GM23338 (cell line): ENCODE data around the gene ATOH7. TPM values are rescaled to one million over a fixed set of nuclear protein-coding genes. Genes with fewer than 3 reads are reported as not detected.

Experiments used
- ATAC-seq: fragments of 200-7000 bp; cut with Tn5 transposase; 3 replicates; pipeline ENCODE4 v1.9.1; 2020
- DNase-seq: peaks from one replicate; pipeline ENCODE4 v3.0.0-alpha.2; 2015; ENCODE audit warnings: low spot score
- H2AFZ ChIP-seq: fragments of 200-600 bp; sonication (generic); 2 replicates; pipeline ENCODE4 v1.8.0; 2016; ENCODE audit warnings: antibody characterized with exemption, mild to moderate bottlenecking, moderate library complexity
- H3F3A ChIP-seq: fragments of 200-600 bp; sonication (generic); replicated peaks from 2 replicates; pipeline ENCODE4 v1.8.0; 2017; ENCODE audit warnings: antibody characterized with exemption, mixed run types, low read depth
- H3K27ac ChIP-seq: fragments of 200-600 bp; sonication (generic); 2 replicates; pipeline ENCODE4 v1.6.1; 2016; ENCODE audit warnings: low read depth
- H3K27me3 ChIP-seq: fragments of 200-600 bp; sonication (generic); 2 replicates; pipeline ENCODE4 v1.8.0; 2016; ENCODE audit warnings: mild to moderate bottlenecking, mixed run types, moderate library complexity; ENCODE audit not compliant: insufficient read depth
- H3K36me3 ChIP-seq: fragments of 200-600 bp; sonication (generic); 2 replicates; pipeline ENCODE4 v1.8.0; 2016; ENCODE audit warnings: mild to moderate bottlenecking; ENCODE audit not compliant: insufficient read depth
- H3K4me1 ChIP-seq: fragments of 200-600 bp; sonication (generic); 2 replicates; pipeline ENCODE4 v1.8.0; 2016; ENCODE audit warnings: mild to moderate bottlenecking, moderate library complexity; ENCODE audit not compliant: insufficient read depth
- H3K4me2 ChIP-seq: fragments of 200-600 bp; sonication (generic); 2 replicates; pipeline ENCODE4 v1.7.1; 2017; ENCODE audit warnings: mixed run types
- H3K4me3 ChIP-seq: fragments of 200-600 bp; sonication (generic); 2 replicates; pipeline ENCODE4 v1.6.1; 2016; ENCODE audit warnings: mixed run types
- H3K79me2 ChIP-seq: fragments of 200-600 bp; sonication (generic); replicated peaks from 2 replicates; pipeline ENCODE4 v1.8.0; 2017; ENCODE audit warnings: mild to moderate bottlenecking; ENCODE audit not compliant: insufficient read depth
- H3K9me2 ChIP-seq: fragments of 200-600 bp; sonication (generic); 2 replicates; pipeline ENCODE4 v1.8.0; 2017; ENCODE audit not compliant: insufficient read depth
- H4K20me1 ChIP-seq: fragments of 200-600 bp; sonication (generic); replicated peaks from 2 replicates; pipeline ENCODE4 v1.8.0; 2017; ENCODE audit warnings: mild to moderate bottlenecking; ENCODE audit not compliant: insufficient read depth
- H3K27ac Mint-ChIP-seq: 2 replicates; pipeline ENCODE4 v1.8.0; 2020; ENCODE audit warnings: inconsistent platforms, mild to moderate bottlenecking, moderate library complexity, mixed read lengths
- H3K27me3 Mint-ChIP-seq: 3 replicates; pipeline ENCODE4 v1.8.0; 2022; ENCODE audit warnings: low read depth, mild to moderate bottlenecking, moderate library complexity, mixed read lengths, inconsistent platforms; ENCODE audit not compliant: insufficient read depth, poor library complexity
- H3K36me3 Mint-ChIP-seq: 3 replicates; pipeline ENCODE4 v1.8.0; 2021; ENCODE audit warnings: low read depth, mild to moderate bottlenecking, inconsistent platforms, moderate library complexity, mixed read lengths
- H3K4me1 Mint-ChIP-seq: 3 replicates; pipeline ENCODE4 v1.8.0; 2020; ENCODE audit warnings: mild to moderate bottlenecking, inconsistent platforms, mixed read lengths
- H3K4me3 Mint-ChIP-seq: 3 replicates; pipeline ENCODE4 v1.8.0; 2021; ENCODE audit warnings: moderate library complexity, mild to moderate bottlenecking, inconsistent platforms, mixed read lengths
- H3K9me3 Mint-ChIP-seq: 3 replicates; pipeline ENCODE4 v1.8.0; 2020; ENCODE audit warnings: moderate library complexity, mild to moderate bottlenecking, inconsistent platforms, mixed read lengths
- CREB1 ChIP-seq: fragments of 250-450 bp; sonication (Bioruptor Pico); IDR thresholded peaks from 2 replicates; pipeline ENCODE4 v1.5.0; 2020; ENCODE audit warnings: low read depth, mild to moderate bottlenecking, moderate library complexity
- ETS1 ChIP-seq: IDR thresholded peaks from 2 replicates; pipeline ENCODE4 v1.6.1; 2016; ENCODE audit warnings: antibody characterized with exemption
- EZH2 ChIP-seq: fragments of 200-600 bp; sonication (generic); IDR thresholded peaks from one replicate; pipeline ENCODE4 v1.8.0; 2017; ENCODE audit warnings: antibody characterized with exemption, mild to moderate bottlenecking, low read depth; ENCODE audit not compliant: unreplicated experiment
- JUNB ChIP-seq: IDR thresholded peaks from one replicate; pipeline ENCODE4 v1.6.1; 2016; ENCODE audit warnings: antibody characterized with exemption; ENCODE audit not compliant: unreplicated experiment
- NANOG ChIP-seq: IDR thresholded peaks from 2 replicates; pipeline ENCODE4 v1.6.1; 2016; ENCODE audit warnings: antibody characterized with exemption, borderline replicate concordance
- POLR2AphosphoS5 ChIP-seq: IDR thresholded peaks from 2 replicates; pipeline ENCODE4 v1.6.1; 2016; ENCODE audit warnings: antibody characterized with exemption, low read depth
- ZNF114 ChIP-seq: fragments of 250-450 bp; sonication (Bioruptor Pico); IDR thresholded peaks from 2 replicates; pipeline ENCODE4 v1.5.0; 2020; ENCODE audit warnings: mild to moderate bottlenecking, moderate library complexity
- ZNF331 ChIP-seq: fragments of 250-450 bp; sonication (Bioruptor Pico); IDR thresholded peaks from 2 replicates; pipeline ENCODE4 v1.5.0; 2020; ENCODE audit warnings: low read depth, mild to moderate bottlenecking, moderate library complexity
- polyA plus RNA-seq: library from polyadenylated mRNA; unstranded; fragments of >200 nt; fragmentation: Nextera tagmentation; extraction: Ambion mirVana; gene quantifications from 2 replicates; pipeline ENCODE4 v1.2.1, GENCODE V29; 2016
- total RNA-seq: library from RNA; depleted of rRNA; stranded (reverse); fragments of >200 nt; shearing (Covaris generic); gene quantifications from 2 replicates; pipeline ENCODE4 v1.2.3, GENCODE V29; 2014
- TF ChIP-seq, protein P1 (sequence below), 2 experiments: fragments of 200-600 bp in 1 of 2; sonication (generic) in 1 of 2; conservative IDR thresholded peaks; 2 replicates each; pipeline versions ENCODE4 v1.5.1 to v1.6.1; 2016 to 2017; ENCODE audit warnings: antibody characterized with exemption in 2 of 2, low read depth in 2 of 2, mild to moderate bottlenecking in 2 of 2, moderate library complexity in 1 of 2

Gene ATOH7
- total and polyA plus RNA-seq, 2 experiments from 2014 or later: 0.23 to 1.2 TPM

DNA sequence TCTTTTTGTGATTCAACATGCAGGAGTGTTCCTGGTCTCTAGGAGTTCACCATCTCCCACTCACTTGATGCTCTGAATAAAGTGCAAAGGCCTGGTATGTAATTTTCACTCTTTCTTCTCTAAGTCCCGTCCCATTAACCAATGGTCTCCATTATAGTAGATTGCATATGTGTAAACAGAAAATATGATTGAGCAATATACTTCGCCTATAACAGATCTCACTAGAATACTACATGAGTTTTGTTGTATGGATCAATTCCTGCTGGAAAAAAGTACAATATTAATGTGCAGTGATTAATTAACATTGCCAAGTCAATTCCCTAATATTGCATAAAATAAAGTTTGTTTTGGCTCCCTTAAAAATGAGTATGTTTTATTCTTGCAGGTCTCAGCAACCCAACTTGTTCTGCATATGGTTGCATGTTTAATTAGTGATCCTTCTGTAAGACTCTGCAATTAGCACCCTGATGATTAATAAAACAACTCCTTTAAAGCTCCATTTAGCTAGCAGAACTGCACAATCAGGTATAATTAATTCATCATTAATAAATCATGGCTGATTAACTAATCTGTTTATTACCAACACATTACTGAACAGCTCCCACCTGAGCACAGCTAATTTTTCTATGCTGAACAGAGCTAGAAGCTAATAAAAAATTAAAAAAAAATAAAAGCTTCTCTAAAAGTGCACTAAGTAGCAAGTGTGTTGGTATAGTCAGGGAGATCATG, 37.8 kb upstream of the ATOH7 start:
- Histone ChIP-seq H3K9me2 (no peaks in the 10 kb centered on the region), H4K20me1 (no peaks in the 10 kb centered on the region), H3K4me3 (no peak overlapping the region), H3K36me3 (no peaks in the 10 kb centered on the region), H3K4me2 (no peak overlapping the region), H2AFZ (no peak overlapping the region), H3K4me1 (no peaks in the 10 kb centered on the region), H3K27me3 (no peaks in the 10 kb centered on the region), H3K27ac (no peak overlapping the region), H3K79me2 (no peaks in the 10 kb centered on the region), H3F3A (no peaks in the 10 kb centered on the region)
- no peak for ATAC-seq
- Mint-ChIP-seq H3K36me3 (no peaks in the 10 kb centered on the region), H3K27ac (no peak overlapping the region), H3K4me3 (no peak overlapping the region), H3K27me3 (no peaks in the 10 kb centered on the region), H3K4me1 (peaks cover 8% of the 10 kb centered on the region), H3K9me3 (peaks cover 8% of the 10 kb centered on the region)
- DNase-seq: no peak
- no peak for TF ChIP-seq JUNB
- TF ChIP-seq, protein P1, sequence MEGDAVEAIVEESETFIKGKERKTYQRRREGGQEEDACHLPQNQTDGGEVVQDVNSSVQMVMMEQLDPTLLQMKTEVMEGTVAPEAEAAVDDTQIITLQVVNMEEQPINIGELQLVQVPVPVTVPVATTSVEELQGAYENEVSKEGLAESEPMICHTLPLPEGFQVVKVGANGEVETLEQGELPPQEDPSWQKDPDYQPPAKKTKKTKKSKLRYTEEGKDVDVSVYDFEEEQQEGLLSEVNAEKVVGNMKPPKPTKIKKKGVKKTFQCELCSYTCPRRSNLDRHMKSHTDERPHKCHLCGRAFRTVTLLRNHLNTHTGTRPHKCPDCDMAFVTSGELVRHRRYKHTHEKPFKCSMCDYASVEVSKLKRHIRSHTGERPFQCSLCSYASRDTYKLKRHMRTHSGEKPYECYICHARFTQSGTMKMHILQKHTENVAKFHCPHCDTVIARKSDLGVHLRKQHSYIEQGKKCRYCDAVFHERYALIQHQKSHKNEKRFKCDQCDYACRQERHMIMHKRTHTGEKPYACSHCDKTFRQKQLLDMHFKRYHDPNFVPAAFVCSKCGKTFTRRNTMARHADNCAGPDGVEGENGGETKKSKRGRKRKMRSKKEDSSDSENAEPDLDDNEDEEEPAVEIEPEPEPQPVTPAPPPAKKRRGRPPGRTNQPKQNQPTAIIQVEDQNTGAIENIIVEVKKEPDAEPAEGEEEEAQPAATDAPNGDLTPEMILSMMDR (conservative IDR thresholded peaks at IDR 0.05; ENCODE audit: low read depth in 2 of 2): no peak

DNA sequence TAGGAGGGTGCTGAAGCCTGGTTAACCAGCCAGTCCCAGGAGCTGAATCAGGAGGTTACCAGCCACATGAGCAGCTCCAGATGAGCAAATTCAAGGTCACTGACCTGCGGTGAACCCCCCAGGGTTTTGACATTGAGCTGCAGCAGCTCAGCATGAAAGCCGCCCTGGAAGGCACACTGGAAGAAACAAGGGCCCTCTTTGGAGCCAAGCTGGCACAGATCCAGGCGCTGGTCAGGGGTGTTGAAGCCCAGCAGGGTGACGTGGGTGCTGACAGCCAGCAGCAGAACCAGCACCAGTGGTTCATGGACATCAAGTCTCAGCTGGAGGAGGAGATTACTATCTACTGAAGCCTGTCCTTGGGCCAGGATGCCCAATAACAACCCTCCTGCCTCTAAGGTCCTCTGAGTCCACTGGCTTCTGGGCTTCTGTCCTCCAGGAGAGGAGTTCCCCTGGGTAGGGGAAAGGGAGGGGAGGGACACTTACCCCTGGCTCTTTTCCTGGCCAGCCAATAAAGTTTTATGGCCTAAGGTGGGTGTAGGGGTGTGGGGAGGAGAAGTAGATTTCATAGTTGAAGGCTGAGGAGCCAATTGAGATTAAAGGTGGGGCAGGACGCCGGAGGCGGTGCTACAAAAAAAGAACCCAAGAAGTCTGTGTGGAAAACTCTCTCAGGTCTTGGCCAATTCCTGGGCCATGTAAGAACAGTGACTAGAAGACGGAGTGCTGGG, 29.4 kb upstream of the ATOH7 start:
- TF ChIP-seq ETS1 (no peak), JUNB (no peak), ZNF331 (CRISPR knock-in tag) (no peak), NANOG (no peak), EZH2 (no peak), CREB1 (CRISPR knock-in tag) (no peak), ZNF114 (no peak), POLR2AphosphoS5 (no peak)
- no peaks in the 10 kb centered on the region; the same call in 2 of the 3 replicates for H3K36me3 Mint-ChIP-seq
- DNase-seq: no peak
- H3K4me3 Mint-ChIP-seq: no peak overlapping the region
- Histone ChIP-seq H3K27ac (no peak overlapping the region), H3K9me2 (no peaks in the 10 kb centered on the region), H3K27me3 (no peaks in the 10 kb centered on the region), H3F3A (no peaks in the 10 kb centered on the region), H4K20me1 (no peaks in the 10 kb centered on the region), H3K4me3 (no peak overlapping the region), H3K79me2 (no peaks in the 10 kb centered on the region), H3K4me1 (no peaks in the 10 kb centered on the region), H3K4me2 (no peak overlapping the region), H3K36me3 (no peaks in the 10 kb centered on the region), H2AFZ (no peak overlapping the region)
- peaks cover 14% of the 10 kb centered on the region for H3K9me3 Mint-ChIP-seq
- no peak for ATAC-seq
- no peak overlapping the region for H3K27ac Mint-ChIP-seq
- H3K27me3 Mint-ChIP-seq: peaks cover 3% of the 10 kb centered on the region
- no peaks in the 10 kb centered on the region; the same call in 2 of the 3 replicates for H3K4me1 Mint-ChIP-seq
